Ovary (tissue), 9 donors: ENCODE measurements around the gene TBC1D22B. TPM values are rescaled to one million over a fixed set of nuclear protein-coding genes. Genes with fewer than 3 reads are reported as not detected.

Source experiments
- DNase-seq, 5 donors: peaks; one replicate each; pipeline ENCODE4 v3.0.0-alpha.2; 2019 to 2020
- H3K27ac ChIP-seq, 2 donors: fragments of 200-600 bp; one replicate each; pipeline versions ENCODE4 v1.5.1 to v1.8.0; 2019 to 2022
- H3K27me3 ChIP-seq: fragments of 200-600 bp; one replicate; pipeline ENCODE4 v1.8.0; 2022
- H3K36me3 ChIP-seq: fragments of 200-600 bp; sonication (generic); one replicate; pipeline ENCODE4 v1.5.1; 2019
- H3K4me1 ChIP-seq: one replicate; pipeline ENCODE4 v1.8.1; 2013; ENCODE audit warnings: mild to moderate bottlenecking, moderate library complexity; ENCODE audit not compliant: insufficient read depth
- H3K4me3 ChIP-seq: fragments of 200-600 bp; sonication (generic); one replicate; pipeline ENCODE4 v1.5.1; 2017
- H3K9me3 ChIP-seq, 2 donors: fragments of 200-600 bp in 1 of 2; sonication (generic) in 1 of 2; one replicate each; pipeline versions ENCODE4 v1.5.1 to v1.8.1; 2013 to 2019; ENCODE audit warnings: mild to moderate bottlenecking in 1 of 2, moderate library complexity in 1 of 2
- EP300 ChIP-seq: sonication (generic); formaldehyde crosslinking; IDR thresholded peaks from one replicate; pipeline ENCODE4 v1.6.1; 2017; ENCODE audit warnings: antibody characterized with exemption
- POLR2A ChIP-seq: fragments of 450-650 bp; IDR thresholded peaks from one replicate; pipeline ENCODE4 v1.6.1; 2017; ENCODE audit warnings: antibody characterized with exemption, mild to moderate bottlenecking, moderate library complexity
- WGBS, 3 donors: extraction: QIAGEN DNeasy Blood & Tissue Kit in 1 of 3; methylation state at CpG; one replicate each; pipeline versions ENCODE4 v1.1.5 to v1.1.7; 2013 to 2017; 5-methylcytosine and 5-hydroxymethylcytosine counted together
- intact Hi-C, 4 donors: fragments of 100-400 bp; cut with DNase I; formaldehyde crosslinking; loops; one replicate each; pipeline versions ENCODE4 v1.11.0 to v1.15.1; 2022 to 2023
- polyA plus RNA-seq, 2 donors: library from polyadenylated mRNA; stranded (reverse); fragments of 200-250 nt in 1 of 2; fragments of 350-450 nt in 1 of 2; fragmentation: Illumina TruSeq in 1 of 2; extraction: RNeasy Lipid Tissue Mini Kit (QIAGEN cat#74804) in 1 of 2; gene quantifications; one replicate each; pipeline ENCODE4 v1.2.3, GENCODE V29; 2013 to 2014
- total RNA-seq, 7 donors: library from RNA; depleted of rRNA in 2 of 7; stranded (reverse); fragments of >200 nt in 2 of 7; fragmentation: NEBNext Ultra II Directional in 3 of 7; extraction: Animal tissue kit (Norgen Biotek cat#: 25700) in 3 of 7; gene quantifications; one replicate each; pipeline versions ENCODE4 v1.1.0 to v1.2.4, GENCODE V29; 2016 to 2023
- TF ChIP-seq, protein P1 (sequence below), 3 donors: fragments of 450-650 bp in 2 of 3; fragments of 200-600 bp in 1 of 3; IDR thresholded peaks; one replicate each; pipeline versions ENCODE4 v1.5.1 to v1.8.0; 2016 to 2022; ENCODE audit warnings: antibody characterized with exemption in 3 of 3, mild to moderate bottlenecking in 1 of 3
- donor health status: DM: no; HTN: no; CAD: no; lungs with moderate emphysema.
- donor health status: DM: no; HTN: no; CAD: no.
- donor health status: Bipolar disorder and iron deficiency.
- donor health status: DM: yes; HTN: yes; CAD: no.
- donor health status: DM: no; HTN: no; CAD: no.
- donor health status: DM: yes; HTN: yes; CAD: no.

Gene TBC1D22B
- total and polyA plus RNA-seq, 9 donors = 7.4 to 17.7 (median 12.8) TPM

GRCh38 chr6:37237789-37238188 is 19.8 kb upstream of the TBC1D22B start:
- intact Hi-C loops = no loop called here
- no peak overlapping the region for H3K27ac ChIP-seq
- TF ChIP-seq, protein P1, sequence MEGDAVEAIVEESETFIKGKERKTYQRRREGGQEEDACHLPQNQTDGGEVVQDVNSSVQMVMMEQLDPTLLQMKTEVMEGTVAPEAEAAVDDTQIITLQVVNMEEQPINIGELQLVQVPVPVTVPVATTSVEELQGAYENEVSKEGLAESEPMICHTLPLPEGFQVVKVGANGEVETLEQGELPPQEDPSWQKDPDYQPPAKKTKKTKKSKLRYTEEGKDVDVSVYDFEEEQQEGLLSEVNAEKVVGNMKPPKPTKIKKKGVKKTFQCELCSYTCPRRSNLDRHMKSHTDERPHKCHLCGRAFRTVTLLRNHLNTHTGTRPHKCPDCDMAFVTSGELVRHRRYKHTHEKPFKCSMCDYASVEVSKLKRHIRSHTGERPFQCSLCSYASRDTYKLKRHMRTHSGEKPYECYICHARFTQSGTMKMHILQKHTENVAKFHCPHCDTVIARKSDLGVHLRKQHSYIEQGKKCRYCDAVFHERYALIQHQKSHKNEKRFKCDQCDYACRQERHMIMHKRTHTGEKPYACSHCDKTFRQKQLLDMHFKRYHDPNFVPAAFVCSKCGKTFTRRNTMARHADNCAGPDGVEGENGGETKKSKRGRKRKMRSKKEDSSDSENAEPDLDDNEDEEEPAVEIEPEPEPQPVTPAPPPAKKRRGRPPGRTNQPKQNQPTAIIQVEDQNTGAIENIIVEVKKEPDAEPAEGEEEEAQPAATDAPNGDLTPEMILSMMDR (IDR thresholded peaks at IDR 0.05) = no peak
- TF ChIP-seq EP300 (no peak), POLR2A (no peak)

DNA sequence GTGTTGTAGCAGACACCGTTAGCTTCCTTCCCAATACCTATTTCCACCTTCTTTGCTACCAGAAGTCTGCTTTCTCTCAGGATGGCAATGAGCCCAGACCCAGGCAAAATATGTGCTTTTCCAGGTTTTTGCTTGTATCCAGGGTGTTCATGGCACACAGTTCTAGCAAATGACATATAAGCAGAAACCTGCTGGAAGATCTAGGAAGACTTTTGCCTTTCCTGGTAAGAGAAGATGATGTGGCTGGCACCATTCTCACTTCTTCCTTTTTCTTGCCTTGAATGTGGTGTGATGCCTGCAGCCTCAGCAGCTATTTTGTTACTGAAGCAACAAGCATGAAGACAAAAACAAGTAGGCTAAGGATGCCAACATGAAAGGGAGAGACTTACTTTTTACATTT is 19.2 kb upstream of the TBC1D22B start:
- Histone ChIP-seq H3K9me3 (no peaks in the 10 kb centered on the region), H3K27me3 (no peaks in the 10 kb centered on the region), H3K27ac (peak overlapping the region in 1 of 2 donors; percentile 92), H3K4me1 (peaks cover 9% of the 10 kb centered on the region), H3K36me3 (no peaks in the 10 kb centered on the region), H3K4me3 (no peak overlapping the region)
- intact Hi-C loops = no loop called here
- TF ChIP-seq EP300 (no peak), POLR2A (no peak)
- TF ChIP-seq, protein P1 (IDR thresholded peaks at IDR 0.05) = no peak
- peak in 1 of 5 donors; percentile 34 for DNase-seq
- 30 to 33% (median 30%) methylated on average over 1 of the region's 1 CpG for WGBS, 3 donors

More at GRCh38 chr6:37237789-37238188, 19.8 kb upstream of the TBC1D22B start:
- Histone ChIP-seq H3K4me3 (no peak overlapping the region), H3K9me3 (no peaks in the 10 kb centered on the region), H3K36me3 (no peaks in the 10 kb centered on the region), H3K27me3 (no peaks in the 10 kb centered on the region), H3K4me1 (peaks cover 9% of the 10 kb centered on the region)
- DNase-seq = no peak

GRCh38 chr6:37239526-37239925 is 18.0 kb upstream of the TBC1D22B start:
- intact Hi-C loops = no loop called here
- Histone ChIP-seq H3K27ac (peak overlapping the region in 1 of 2 donors; percentile 92), H3K36me3 (no peaks in the 10 kb centered on the region), H3K4me1 (peaks cover 12% of the 10 kb centered on the region), H3K9me3 (no peaks in the 10 kb centered on the region), H3K4me3 (no peak overlapping the region), H3K27me3 (no peaks in the 10 kb centered on the region)
- TF ChIP-seq POLR2A = no peak
- WGBS, 3 donors = 70 to 88% (median 82%) methylated on average over 3 of the region's 3 CpGs
- DNase-seq = no peak

GRCh38 chr6:37239950-37240713 is 17.4 kb upstream of the TBC1D22B start:
- TF ChIP-seq POLR2A (no peak), EP300 (peak; percentile 87)
- TF ChIP-seq, protein P1 (IDR thresholded peaks at IDR 0.05) = no peak
- intact Hi-C loops = no loop called here
- H3K27ac ChIP-seq = peak overlapping the region in 1 of 2 donors; percentile 92
- H3K4me3 ChIP-seq = no peak overlapping the region
- peaks cover 16% of the 10 kb centered on the region for H3K4me1 ChIP-seq
- peak; percentile 94 to 99 (median 97) for DNase-seq
- H3K36me3 ChIP-seq = no peaks in the 10 kb centered on the region
- H3K27me3 ChIP-seq = no peaks in the 10 kb centered on the region
- no peaks in the 10 kb centered on the region for H3K9me3 ChIP-seq
- 24 to 29% (median 27%) methylated on average over 4 of the region's 4 CpGs for WGBS, 3 donors

DNA sequence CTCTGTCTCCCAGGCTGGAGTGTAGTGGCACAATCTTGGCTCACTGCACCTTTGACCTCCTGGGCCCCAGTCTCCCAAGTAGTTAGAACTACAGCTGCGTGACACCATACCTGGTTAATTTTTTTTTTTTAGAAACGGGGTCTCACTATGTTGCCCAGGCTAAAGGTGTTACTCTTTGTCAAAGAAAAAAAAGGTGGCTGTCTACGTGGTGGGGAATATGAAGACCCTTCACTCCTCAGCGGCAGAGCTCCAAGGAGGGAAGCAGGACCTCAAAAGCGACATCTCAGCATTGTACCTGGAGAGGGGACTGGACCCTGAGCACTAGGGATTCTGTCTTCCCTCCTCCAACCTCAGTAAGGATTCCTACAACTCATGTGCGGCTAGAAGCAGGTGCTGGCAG is 16.4 kb upstream of the TBC1D22B start:
- no peak for DNase-seq
- Histone ChIP-seq H3K4me1 (peaks cover 19% of the 10 kb centered on the region), H3K4me3 (no peak overlapping the region), H3K9me3 (no peaks in the 10 kb centered on the region), H3K27me3 (no peaks in the 10 kb centered on the region), H3K36me3 (no peaks in the 10 kb centered on the region), H3K27ac (peak overlapping the region in 1 of 2 donors; percentile 92)
- no peak for TF ChIP-seq EP300
- TF ChIP-seq, protein P1 (IDR thresholded peaks at IDR 0.05) = no peak
- TF ChIP-seq POLR2A = no peak
- intact Hi-C loops = no loop called here
- 96 to 97% (median 97%) methylated on average over 6 of the region's 6 CpGs for WGBS, 3 donors
